K562 (cell line): ENCODE data around the gene CTF1. TPM values are rescaled to one million over a fixed set of nuclear protein-coding genes. Genes with fewer than 3 reads are reported as not detected.
A peak's percentile ranks its signal among the peaks of the same experiment; 100 is the strongest.

ENCODE experiments used
- CEBPG ChIP-seq, 3 experiments: fragments of 200-800 bp in 1 of 3; sonication (Bioruptor generic) in 1 of 3; sonication (generic) in 1 of 3; formaldehyde crosslinking in 1 of 3; IDR thresholded peaks in 2 of 3; conservative IDR thresholded peaks in 1 of 3; 2 replicates each; pipeline versions ENCODE4 v1.6.1 to v1.8.0; 2016 to 2022; ENCODE audit warnings: missing compliant biosample characterization in 2 of 3, missing genetic modification characterization in 2 of 3, mild to moderate bottlenecking in 1 of 3, missing genetic modification reagents in 1 of 3
- CXXC5 ChIP-seq: fragments of 250-450 bp; sonication (Bioruptor Pico); IDR thresholded peaks from 2 replicates; pipeline ENCODE4 v1.8.0; 2022; ENCODE audit warnings: inconsistent platforms, mild to moderate bottlenecking, moderate library complexity
- E2F1 ChIP-seq: sonication (generic); formaldehyde crosslinking; IDR thresholded peaks from 2 replicates; pipeline ENCODE4 v1.8.1; 2023; ENCODE audit warnings: mild to moderate bottlenecking, missing genetic modification reagents, moderate library complexity
- FOXA3 ChIP-seq, 2 experiments: fragments of 450-650 bp in 1 of 2; sonication (generic) in 1 of 2; formaldehyde crosslinking; IDR thresholded peaks in 1 of 2; conservative IDR thresholded peaks in 1 of 2; 2 replicates each; pipeline versions ENCODE4 v1.4.0 to v1.8.0; 2020 to 2022; ENCODE audit warnings: mild to moderate bottlenecking in 2 of 2, missing genetic modification reagents in 1 of 2
- FOXK2 ChIP-seq, 2 experiments: fragments of 450-650 bp; IDR thresholded peaks in 1 of 2; conservative IDR thresholded peaks in 1 of 2; 2 replicates each; pipeline ENCODE4 v1.6.1; 2016; ENCODE audit warnings: low read depth in 2 of 2, mild to moderate bottlenecking in 1 of 2
- IRF9 ChIP-seq: fragments of 450-650 bp; IDR thresholded peaks from 2 replicates; pipeline ENCODE4 v1.6.1; 2016; ENCODE audit warnings: missing biosample characterization, missing genetic modification characterization
- MAFK ChIP-seq: IDR thresholded peaks from 2 replicates; pipeline ENCODE4 v1.6.1; 2011; ENCODE audit warnings: low read length, improper control_type of control experiment
- MXI1 ChIP-seq: IDR thresholded peaks from 2 replicates; pipeline ENCODE4 v1.6.1; 2011; ENCODE audit warnings: low read depth, mild to moderate bottlenecking, improper control_type of control experiment, low read length
- MYNN ChIP-seq, 2 experiments: sonication (generic); formaldehyde crosslinking in 1 of 2; IDR thresholded peaks; 2 replicates each; pipeline versions ENCODE4 v1.5.0 to v1.6.1; 2016 to 2020; ENCODE audit warnings: antibody characterized with exemption in 1 of 2, missing genetic modification reagents in 1 of 2
- NCOR1 ChIP-seq: fragments of 450-650 bp; IDR thresholded peaks from 2 replicates; pipeline ENCODE4 v1.6.1; 2016; ENCODE audit warnings: mild to moderate bottlenecking, moderate library complexity
- PHB ChIP-seq: fragments of 250-450 bp; sonication (Bioruptor Pico); IDR thresholded peaks from 2 replicates; pipeline ENCODE4 v1.5.0; 2021
- PRMT5 ChIP-seq: sonication (generic); formaldehyde crosslinking; IDR thresholded peaks from 2 replicates; pipeline ENCODE4 v1.5.0; 2020; ENCODE audit warnings: missing genetic modification reagents
- SNRNP70 ChIP-seq: fragments of 200-400 bp; formaldehyde crosslinking; optimal IDR thresholded peaks from 2 replicates; pipeline ENCODE3; 2017; ENCODE audit warnings: low read depth, low read length
- TCF15 ChIP-seq: fragments of 250-450 bp; sonication (Bioruptor Pico); IDR thresholded peaks from 2 replicates; pipeline ENCODE4 v1.8.0; 2022; ENCODE audit warnings: moderate library complexity, mild to moderate bottlenecking, inconsistent platforms
- TFAM ChIP-seq: fragments of 250-450 bp; sonication (Bioruptor Pico); conservative IDR thresholded peaks from 2 replicates; pipeline ENCODE4 v1.5.0; 2021; ENCODE audit warnings: mild to moderate bottlenecking, moderate library complexity
- THAP12 ChIP-seq: fragments of 250-450 bp; sonication (Bioruptor Pico); IDR thresholded peaks from 2 replicates; pipeline ENCODE4 v1.9.0; 2021; ENCODE audit warnings: mild to moderate bottlenecking, inconsistent platforms
- ZNF253 ChIP-seq: fragments of 250-450 bp; sonication (Bioruptor Pico); conservative IDR thresholded peaks from 2 replicates; pipeline ENCODE4 v1.6.1; 2021; ENCODE audit warnings: mild to moderate bottlenecking
- ZNF395 ChIP-seq: fragments of 200-800 bp; sonication (Bioruptor generic); IDR thresholded peaks from 2 replicates; pipeline ENCODE4 v1.6.1; 2017; ENCODE audit warnings: missing genetic modification characterization, missing compliant biosample characterization
- ZNF551 ChIP-seq: fragments of 250-450 bp; sonication (Bioruptor Pico); IDR thresholded peaks from 2 replicates; pipeline ENCODE4 v1.5.0; 2021; ENCODE audit warnings: mild to moderate bottlenecking, moderate library complexity
- ZNF644 ChIP-seq: fragments of 200-800 bp; sonication (Bioruptor generic); IDR thresholded peaks from 2 replicates; pipeline ENCODE4 v1.6.1; 2016; ENCODE audit warnings: low read depth, missing genetic modification characterization, missing compliant biosample characterization
- ZNF717 ChIP-seq: fragments of 250-450 bp; sonication (Bioruptor Pico); IDR thresholded peaks from 2 replicates; pipeline ENCODE4 v1.5.0; 2021
- polyA plus RNA-seq, 8 experiments: library from polyadenylated mRNA; depleted of rRNA in 4 of 8; stranded (reverse) in 5 of 8; unstranded in 3 of 8; fragments of >200 nt; fragmentation: Nextera tagmentation in 2 of 8; fragmentation: Illumina TruSeq in 1 of 8; extraction: Ambion mirVana in 2 of 8; extraction: Trizol in 1 of 8; gene quantifications; 2 replicates each; pipeline versions ENCODE4 v1.2.1 to v1.2.3, GENCODE V29; 2011 to 2014; ENCODE audit warnings: inconsistent platforms in 1 of 8, missing spikeins in 1 of 8
- total RNA-seq, 7 experiments: library from RNA; depleted of rRNA in 6 of 7; stranded (reverse); fragments of >200 nt in 6 of 7; fragmentation: Illumina TruSeq in 2 of 7; extraction: Trizol in 2 of 7; gene quantifications; 2 replicates each; pipeline versions ENCODE4 v1.2.1 to v1.2.3, GENCODE V29; 2011 to 2021; ENCODE audit warnings: low replicate concordance in 1 of 7

The CTF1 gene
- total and polyA plus RNA-seq, 9 of the 15 experiments (the other 6 are each of a cell fraction or from before 2014, with no cell fraction given) = 0.24 to 2.5 (median 0.44) TPM

- peak; percentile 72; the same call in 1 of the 2 replicates for TF ChIP-seq ZNF395 (CRISPR knock-in tag)
- no peak for TF ChIP-seq TFAM
- no peak for TF ChIP-seq PRMT5 (CRISPR knock-in tag)
- TF ChIP-seq CEBPG (CRISPR knock-in tag; IDR thresholded peaks at IDR 0.05) = peak; percentile 70
- peak; percentile 24 to 35; a peak in 2 of 4 replicates for TF ChIP-seq CEBPG (tag; conservative IDR thresholded peaks at IDR 0.05 in 1 of 2, IDR thresholded peaks at IDR 0.05 in 1 of 2)
- TF ChIP-seq FOXA3 (CRISPR knock-in tag; conservative IDR thresholded peaks at IDR 0.05 in 1 of 2, IDR thresholded peaks at IDR 0.05 in 1 of 2) = 0 out of 4 replicates have a peak, but pooled peaks of 1 of the 2 experiments have one; percentile 53
- no peak for TF ChIP-seq CXXC5 (CRISPR knock-in tag)
- TF ChIP-seq ZNF253 (CRISPR knock-in tag) = no peak
- no peak for TF ChIP-seq SNRNP70
- no peak for TF ChIP-seq MAFK
- no peak for TF ChIP-seq MYNN (IDR thresholded peaks at IDR 0.05)
- TF ChIP-seq MYNN (CRISPR knock-in tag; IDR thresholded peaks at IDR 0.05) = no peak
- TF ChIP-seq ZNF551 = no peak
- no peak for TF ChIP-seq E2F1 (CRISPR knock-in tag)
- 0 out of 2 replicates have a peak, but pooled peaks have one; percentile 13 for TF ChIP-seq NCOR1
- TF ChIP-seq FOXK2 (conservative IDR thresholded peaks at IDR 0.05 in 1 of 2, IDR thresholded peaks at IDR 0.05 in 1 of 2; ENCODE audit: low read depth in 2 of 2) = peak in 1 of 2 experiments; percentile 52; a peak in 1 of 4 replicates
- TF ChIP-seq ZNF717 (CRISPR knock-in tag) = no peak
- TF ChIP-seq TCF15 = no peak
- no peak for TF ChIP-seq ZNF644 (tag)
- no peak for TF ChIP-seq PHB
- no peak for TF ChIP-seq THAP12 (CRISPR knock-in tag)
- TF ChIP-seq IRF9 (tag) = no peak
- no peak for TF ChIP-seq MXI1
Observed at GRCh38 chr16:30894540-30895368, 1.7 kb upstream of the CTF1 start (continued).
